Peyer's patch (tissue), 4 donors: ENCODE data around the gene PIK3R3. TPM values are rescaled to one million over a fixed set of nuclear protein-coding genes. Genes with fewer than 3 reads are reported as not detected.

Experiments used
- DNase-seq, 3 donors: peaks; one replicate each; pipeline ENCODE4 v3.0.0-alpha.2; 2017 to 2019
- H3K27ac ChIP-seq, 4 donors: fragments of 200-600 bp; sonication (generic); one replicate each; pipeline ENCODE4 v1.5.1; 2016 to 2019
- H3K27me3 ChIP-seq, 2 donors: fragments of 200-600 bp; sonication (generic); one replicate each; pipeline ENCODE4 v1.5.1; 2019
- H3K36me3 ChIP-seq, 3 donors: fragments of 200-600 bp; sonication (generic); one replicate each; pipeline ENCODE4 v1.5.1; 2016 to 2019
- H3K4me1 ChIP-seq, 4 donors: fragments of 200-600 bp; sonication (generic); one replicate each; pipeline ENCODE4 v1.5.1; 2016 to 2019
- H3K4me3 ChIP-seq, 4 donors: fragments of 200-600 bp; sonication (generic); 1 replicate in 3 of 4; 2 replicates in 1 of 4; pipeline ENCODE4 v1.5.1; 2016 to 2019; ENCODE audit warnings: mild to moderate bottlenecking in 1 of 4
- H3K9me3 ChIP-seq, 4 donors: fragments of 200-600 bp; sonication (generic); one replicate each; pipeline ENCODE4 v1.5.1; 2016 to 2019; ENCODE audit warnings: mild to moderate bottlenecking in 1 of 4
- CTCF ChIP-seq, 6 experiments: fragments of 450-650 bp in 4 of 6; fragments of 200-600 bp in 2 of 6; sonication (generic) in 1 of 6; IDR thresholded peaks; one replicate each; pipeline ENCODE4 v1.5.1; 2017 to 2019; ENCODE audit warnings: antibody characterized with exemption in 6 of 6, mild to moderate bottlenecking in 3 of 6, moderate library complexity in 1 of 6
- POLR2A ChIP-seq, 2 donors: fragments of 450-650 bp; IDR thresholded peaks; one replicate each; pipeline ENCODE4 v1.5.1; 2017; ENCODE audit warnings: antibody characterized with exemption in 2 of 2, mild to moderate bottlenecking in 2 of 2, moderate library complexity in 2 of 2
- total RNA-seq, 4 donors: library from RNA; depleted of rRNA; stranded (reverse); fragments of >200 nt; gene quantifications; one replicate each; pipeline ENCODE4 v1.1.0, GENCODE V29; 2016

Gene PIK3R3
- total RNA-seq, 4 donors from 2014 or later: 2.8 to 12.4 (median 6.4) TPM

- Histone ChIP-seq H3K4me3 (no peak overlapping the region), H3K27me3 (no peaks in the 10 kb centered on the region), H3K9me3 (no peaks in the 10 kb centered on the region), H3K27ac (no peak overlapping the region), H3K4me1 (no peaks in the 10 kb centered on the region), H3K36me3 (peaks cover 0 to 80% (median 0%) of the 10 kb centered on the region in 3 donors)
- no peak for DNase-seq
- TF ChIP-seq POLR2A (IDR thresholded peaks at IDR 0.05) (no peak), CTCF (IDR thresholded peaks at IDR 0.05) (no peak)
Measured at GRCh38 chr1:46030074-46030870, 102.2 kb downstream of the PIK3R3 start.

GRCh38 chr1:46027788-46028573 is 104.4 kb downstream of the PIK3R3 start:
- no peak overlapping the region for H3K4me3 ChIP-seq
- H3K36me3 ChIP-seq: peaks cover 0 to 76% (median 0%) of the 10 kb centered on the region in 3 donors
- TF ChIP-seq POLR2A (IDR thresholded peaks at IDR 0.05) (no peak), CTCF (IDR thresholded peaks at IDR 0.05) (no peak)
- no peaks in the 10 kb centered on the region for H3K9me3 ChIP-seq
- no peaks in the 10 kb centered on the region for H3K4me1 ChIP-seq
- DNase-seq: no peak
- H3K27ac ChIP-seq: no peak overlapping the region
- H3K27me3 ChIP-seq: no peaks in the 10 kb centered on the region

- no peaks in the 10 kb centered on the region for H3K4me1 ChIP-seq
- no peak overlapping the region for H3K4me3 ChIP-seq
- no peaks in the 10 kb centered on the region for H3K9me3 ChIP-seq
- peaks cover 0 to 76% (median 0%) of the 10 kb centered on the region in 3 donors for H3K36me3 ChIP-seq
- no peak overlapping the region for H3K27ac ChIP-seq
- DNase-seq: no peak
- TF ChIP-seq POLR2A (IDR thresholded peaks at IDR 0.05) (no peak), CTCF (IDR thresholded peaks at IDR 0.05) (no peak)
- H3K27me3 ChIP-seq: no peaks in the 10 kb centered on the region
Measured at GRCh38 chr1:46026531-46026930, 105.9 kb downstream of the PIK3R3 start.

- Histone ChIP-seq H3K4me1 (peaks cover 0 to 3% (median 0%) of the 10 kb centered on the region in 4 donors), H3K4me3 (no peak overlapping the region), H3K9me3 (no peaks in the 10 kb centered on the region), H3K27me3 (no peaks in the 10 kb centered on the region), H3K27ac (no peak overlapping the region), H3K36me3 (peaks cover 0 to 37% (median 0%) of the 10 kb centered on the region in 3 donors)
- TF ChIP-seq POLR2A (IDR thresholded peaks at IDR 0.05): no peak
- TF ChIP-seq CTCF (IDR thresholded peaks at IDR 0.05): peak in 3 of 6 experiments; percentile 19 to 37 (median 36)
- DNase-seq: no peak
Measured at GRCh38 chr1:46021046-46021996, 111.1 kb downstream of the PIK3R3 start.

GRCh38 chr1:46020010-46020409 is 112.4 kb downstream of the PIK3R3 start:
- TF ChIP-seq CTCF (IDR thresholded peaks at IDR 0.05) (no peak), POLR2A (IDR thresholded peaks at IDR 0.05) (no peak)

More at GRCh38 chr1:46020010-46020409, 112.4 kb downstream of the PIK3R3 start:
- Histone ChIP-seq H3K4me1 (peaks cover 0 to 3% (median 0%) of the 10 kb centered on the region in 4 donors), H3K27me3 (no peaks in the 10 kb centered on the region), H3K27ac (no peak overlapping the region), H3K36me3 (peaks cover 0 to 37% (median 0%) of the 10 kb centered on the region in 3 donors), H3K4me3 (no peak overlapping the region), H3K9me3 (no peaks in the 10 kb centered on the region)
- no peak for DNase-seq
